HG02938 (cell line): ENCODE measurements around the gene TWNK.

Experiments
- ATAC-seq: cut with Tn5 transposase; IDR thresholded peaks from one replicate; pipeline ENCODE4 v1.9.1; 2021; ENCODE audit warnings: mild to moderate bottlenecking, moderate library complexity; ENCODE audit not compliant: unreplicated experiment

Gene TWNK

GRCh38 chr10:101010329-101010728, 23.0 kb downstream of the TWNK start:
- ATAC-seq, result no peak

- ATAC-seq, result no peak
These were observed 24.4 kb downstream of the TWNK start for GRCh38 chr10:101011517-101012423.

GRCh38 chr10:101012525-101013364, 25.4 kb downstream of the TWNK start:
- ATAC-seq, result peak; percentile 67

GRCh38 chr10:101013365-101013825, 26.1 kb downstream of the TWNK start:
- no peak for ATAC-seq

- no peak for ATAC-seq
These were observed 27.0 kb downstream of the TWNK start for GRCh38 chr10:101014230-101014884.

GRCh38 chr10:101014966-101015581, 27.7 kb downstream of the TWNK start:
- no peak for ATAC-seq

- ATAC-seq, result no peak
These were observed 28.2 kb downstream of the TWNK start for GRCh38 chr10:101015582-101015973.

GRCh38 chr10:101016814-101017213, 29.5 kb downstream of the TWNK start:
- ATAC-seq, result no peak

GRCh38 chr10:101018118-101018599, 30.8 kb downstream of the TWNK start:
- ATAC-seq, result no peak

GRCh38 chr10:101018600-101019439, 31.5 kb downstream of the TWNK start:
- no peak for ATAC-seq

- no peak for ATAC-seq
These were observed 32.0 kb downstream of the TWNK start for GRCh38 chr10:101019440-101019703.

- no peak for ATAC-seq
These were observed 33.2 kb downstream of the TWNK start for GRCh38 chr10:101020427-101021075.

GRCh38 chr10:101021239-101021638, 33.9 kb downstream of the TWNK start:
- ATAC-seq, result no peak

GRCh38 chr10:101021692-101022251, 34.4 kb downstream of the TWNK start:
- ATAC-seq, result no peak

GRCh38 chr10:101022967-101023705, 35.8 kb downstream of the TWNK start:
- no peak for ATAC-seq

- ATAC-seq, result no peak
These were observed 39.9 kb downstream of the TWNK start for GRCh38 chr10:101027106-101027720.

- no peak for ATAC-seq
These were observed 41.3 kb downstream of the TWNK start for GRCh38 chr10:101028446-101029337.
